Panc1 (cell line): Measurements from ENCODE around the gene KDR.

Experiments
- POLR2AphosphoS5 ChIP-seq: IDR thresholded peaks from 2 replicates; pipeline ENCODE4 v1.6.1; 2012; ENCODE audit warnings: mild to moderate bottlenecking, low read depth, low read length, moderate library complexity
- SIN3A ChIP-seq: IDR thresholded peaks from 2 replicates; pipeline ENCODE4 v1.6.1; 2012; ENCODE audit warnings: low read depth, mild to moderate bottlenecking, low read length, moderate library complexity, borderline replicate concordance; ENCODE audit not compliant: insufficient read depth
- TCF7L2 ChIP-seq: IDR thresholded peaks from 2 replicates; pipeline ENCODE4 v1.6.1; 2011; ENCODE audit warnings: mild to moderate bottlenecking, low read depth, low read length, inconsistent platforms
- TF ChIP-seq, protein P1 (sequence below): fragments of 450-650 bp; IDR thresholded peaks from 2 replicates; pipeline ENCODE4 v1.5.1; 2017; ENCODE audit warnings: mild to moderate bottlenecking
- TF ChIP-seq, protein P2 (sequence below), 2 experiments: IDR thresholded peaks; 2 replicates each; pipeline ENCODE4 v1.6.1; 2011 to 2012; ENCODE audit warnings: low read depth in 2 of 2, control low read depth in 1 of 2, low read length in 1 of 2, mild to moderate bottlenecking in 1 of 2, moderate library complexity in 1 of 2; ENCODE audit not compliant: insufficient read depth in 1 of 2

DNA sequence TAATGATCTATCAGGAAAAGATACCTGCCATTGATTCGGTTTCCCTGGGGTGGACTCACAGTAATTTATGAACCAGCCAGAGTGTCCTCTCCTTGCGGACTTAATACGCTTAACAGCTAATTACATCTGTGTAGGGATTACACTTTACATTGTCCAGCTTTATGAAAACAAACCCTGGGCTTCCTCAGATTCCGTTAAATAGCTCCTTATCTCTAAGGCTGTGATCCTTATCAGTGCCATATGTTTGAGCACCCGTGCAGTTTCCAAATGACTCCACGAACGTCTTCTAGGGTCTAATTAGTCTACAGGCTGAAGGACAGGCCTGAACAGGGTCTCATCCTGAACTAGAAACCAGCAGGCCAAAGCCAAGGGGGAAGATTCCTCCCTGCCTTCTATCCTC lies 56.9 kb downstream of the KDR start:
- TF ChIP-seq TCF7L2 (no peak), POLR2AphosphoS5 (no peak), SIN3A (no peak)
- TF ChIP-seq, protein P1, sequence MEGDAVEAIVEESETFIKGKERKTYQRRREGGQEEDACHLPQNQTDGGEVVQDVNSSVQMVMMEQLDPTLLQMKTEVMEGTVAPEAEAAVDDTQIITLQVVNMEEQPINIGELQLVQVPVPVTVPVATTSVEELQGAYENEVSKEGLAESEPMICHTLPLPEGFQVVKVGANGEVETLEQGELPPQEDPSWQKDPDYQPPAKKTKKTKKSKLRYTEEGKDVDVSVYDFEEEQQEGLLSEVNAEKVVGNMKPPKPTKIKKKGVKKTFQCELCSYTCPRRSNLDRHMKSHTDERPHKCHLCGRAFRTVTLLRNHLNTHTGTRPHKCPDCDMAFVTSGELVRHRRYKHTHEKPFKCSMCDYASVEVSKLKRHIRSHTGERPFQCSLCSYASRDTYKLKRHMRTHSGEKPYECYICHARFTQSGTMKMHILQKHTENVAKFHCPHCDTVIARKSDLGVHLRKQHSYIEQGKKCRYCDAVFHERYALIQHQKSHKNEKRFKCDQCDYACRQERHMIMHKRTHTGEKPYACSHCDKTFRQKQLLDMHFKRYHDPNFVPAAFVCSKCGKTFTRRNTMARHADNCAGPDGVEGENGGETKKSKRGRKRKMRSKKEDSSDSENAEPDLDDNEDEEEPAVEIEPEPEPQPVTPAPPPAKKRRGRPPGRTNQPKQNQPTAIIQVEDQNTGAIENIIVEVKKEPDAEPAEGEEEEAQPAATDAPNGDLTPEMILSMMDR: no peak
- TF ChIP-seq, protein P2, sequence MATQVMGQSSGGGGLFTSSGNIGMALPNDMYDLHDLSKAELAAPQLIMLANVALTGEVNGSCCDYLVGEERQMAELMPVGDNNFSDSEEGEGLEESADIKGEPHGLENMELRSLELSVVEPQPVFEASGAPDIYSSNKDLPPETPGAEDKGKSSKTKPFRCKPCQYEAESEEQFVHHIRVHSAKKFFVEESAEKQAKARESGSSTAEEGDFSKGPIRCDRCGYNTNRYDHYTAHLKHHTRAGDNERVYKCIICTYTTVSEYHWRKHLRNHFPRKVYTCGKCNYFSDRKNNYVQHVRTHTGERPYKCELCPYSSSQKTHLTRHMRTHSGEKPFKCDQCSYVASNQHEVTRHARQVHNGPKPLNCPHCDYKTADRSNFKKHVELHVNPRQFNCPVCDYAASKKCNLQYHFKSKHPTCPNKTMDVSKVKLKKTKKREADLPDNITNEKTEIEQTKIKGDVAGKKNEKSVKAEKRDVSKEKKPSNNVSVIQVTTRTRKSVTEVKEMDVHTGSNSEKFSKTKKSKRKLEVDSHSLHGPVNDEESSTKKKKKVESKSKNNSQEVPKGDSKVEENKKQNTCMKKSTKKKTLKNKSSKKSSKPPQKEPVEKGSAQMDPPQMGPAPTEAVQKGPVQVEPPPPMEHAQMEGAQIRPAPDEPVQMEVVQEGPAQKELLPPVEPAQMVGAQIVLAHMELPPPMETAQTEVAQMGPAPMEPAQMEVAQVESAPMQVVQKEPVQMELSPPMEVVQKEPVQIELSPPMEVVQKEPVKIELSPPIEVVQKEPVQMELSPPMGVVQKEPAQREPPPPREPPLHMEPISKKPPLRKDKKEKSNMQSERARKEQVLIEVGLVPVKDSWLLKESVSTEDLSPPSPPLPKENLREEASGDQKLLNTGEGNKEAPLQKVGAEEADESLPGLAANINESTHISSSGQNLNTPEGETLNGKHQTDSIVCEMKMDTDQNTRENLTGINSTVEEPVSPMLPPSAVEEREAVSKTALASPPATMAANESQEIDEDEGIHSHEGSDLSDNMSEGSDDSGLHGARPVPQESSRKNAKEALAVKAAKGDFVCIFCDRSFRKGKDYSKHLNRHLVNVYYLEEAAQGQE (IDR thresholded peaks at IDR 0.05; ENCODE audit: insufficient read depth in 1 of 2, low read depth in 2 of 2, low read length in 1 of 2): no peak
